ENCODE results near the gene DCTN3. TPM values are rescaled to one million over a fixed set of nuclear protein-coding genes. Genes with fewer than 3 reads are reported as not detected.

The DCTN3 gene
- total RNA-seq, 3 donors from 2014 or later (not counting 1 experiment from before 2014, with no cell fraction given): 135 to 171 (median 147) TPM

GRCh38 chr9:34578241-34579103, 41.8 kb downstream of the DCTN3 start:
- H3K4me3 ChIP-seq (ENCODE audit: low read length): no peak overlapping the region
- Mint-ChIP-seq H3K27ac (no peak overlapping the region), H3K4me1 (peaks cover 0 to 8% of the 10 kb centered on the region in 2 donors), H3K9me3 (no peaks in the 10 kb centered on the region), H3K27me3 (ENCODE audit: low read depth in 2 of 2) (peaks cover 56 to 66% of the 10 kb centered on the region in 2 donors), H3K4me3 (peak overlapping the region; percentile 37), H3K36me3 (no peaks in the 10 kb centered on the region)
- H3K27me3 ChIP-seq (ENCODE audit: control insufficient read depth, insufficient read depth, low read length): peaks cover 25% of the 10 kb centered on the region
- no peak overlapping the region for H3K27ac ChIP-seq (ENCODE audit: low read length)
- no peaks in the 10 kb centered on the region for H3K9me3 ChIP-seq (ENCODE audit: control insufficient read depth, insufficient read depth, low read length)
- DNase-seq (peak in 1 of 2 donors; percentile 21), ATAC-seq (peak in 1 of 3 donors; percentile 52)
- WGBS (ENCODE audit: insufficient coverage): 10% methylated on average over 26 of the region's 28 CpGs
- intact Hi-C loops (cut with micrococcal nuclease): no loop called here
- H3K4me1 ChIP-seq (ENCODE audit: control insufficient read depth, insufficient read depth, low read length): peaks cover 8% of the 10 kb centered on the region
- no peaks in the 10 kb centered on the region for H3K36me3 ChIP-seq (ENCODE audit: control insufficient read depth, insufficient read depth, low read length)
- TF ChIP-seq, protein P1, sequence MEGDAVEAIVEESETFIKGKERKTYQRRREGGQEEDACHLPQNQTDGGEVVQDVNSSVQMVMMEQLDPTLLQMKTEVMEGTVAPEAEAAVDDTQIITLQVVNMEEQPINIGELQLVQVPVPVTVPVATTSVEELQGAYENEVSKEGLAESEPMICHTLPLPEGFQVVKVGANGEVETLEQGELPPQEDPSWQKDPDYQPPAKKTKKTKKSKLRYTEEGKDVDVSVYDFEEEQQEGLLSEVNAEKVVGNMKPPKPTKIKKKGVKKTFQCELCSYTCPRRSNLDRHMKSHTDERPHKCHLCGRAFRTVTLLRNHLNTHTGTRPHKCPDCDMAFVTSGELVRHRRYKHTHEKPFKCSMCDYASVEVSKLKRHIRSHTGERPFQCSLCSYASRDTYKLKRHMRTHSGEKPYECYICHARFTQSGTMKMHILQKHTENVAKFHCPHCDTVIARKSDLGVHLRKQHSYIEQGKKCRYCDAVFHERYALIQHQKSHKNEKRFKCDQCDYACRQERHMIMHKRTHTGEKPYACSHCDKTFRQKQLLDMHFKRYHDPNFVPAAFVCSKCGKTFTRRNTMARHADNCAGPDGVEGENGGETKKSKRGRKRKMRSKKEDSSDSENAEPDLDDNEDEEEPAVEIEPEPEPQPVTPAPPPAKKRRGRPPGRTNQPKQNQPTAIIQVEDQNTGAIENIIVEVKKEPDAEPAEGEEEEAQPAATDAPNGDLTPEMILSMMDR (IDR thresholded peaks at IDR 0.05): no peak

- no peak overlapping the region for H3K27ac Mint-ChIP-seq
- H3K9me3 Mint-ChIP-seq: no peaks in the 10 kb centered on the region
- ATAC-seq: peak in 1 of 3 donors; percentile 39
- H3K4me3 Mint-ChIP-seq: peak overlapping the region; percentile 63
- peaks cover 25% of the 10 kb centered on the region for H3K27me3 ChIP-seq (ENCODE audit: control insufficient read depth, insufficient read depth, low read length)
- no peaks in the 10 kb centered on the region for H3K9me3 ChIP-seq (ENCODE audit: control insufficient read depth, insufficient read depth, low read length)
- TF ChIP-seq, protein P1 (IDR thresholded peaks at IDR 0.05): no peak
- intact Hi-C loops (cut with micrococcal nuclease): no loop called here
- peaks cover 8% of the 10 kb centered on the region for H3K4me1 ChIP-seq (ENCODE audit: control insufficient read depth, insufficient read depth, low read length)
- peaks cover 0 to 8% of the 10 kb centered on the region in 2 donors for H3K4me1 Mint-ChIP-seq
- H3K4me3 ChIP-seq (ENCODE audit: low read length): no peak overlapping the region
- H3K36me3 Mint-ChIP-seq: no peaks in the 10 kb centered on the region
- DNase-seq: no peak
- H3K27ac ChIP-seq (ENCODE audit: low read length): no peak overlapping the region
- H3K36me3 ChIP-seq (ENCODE audit: control insufficient read depth, insufficient read depth, low read length): no peaks in the 10 kb centered on the region
- peaks cover 51 to 60% of the 10 kb centered on the region in 2 donors for H3K27me3 Mint-ChIP-seq (ENCODE audit: low read depth in 2 of 2)
- 2% methylated on average over 60 of the region's 62 CpGs for WGBS (ENCODE audit: insufficient coverage)
Observed at GRCh38 chr9:34577400-34578240, 42.7 kb downstream of the DCTN3 start.

DNA sequence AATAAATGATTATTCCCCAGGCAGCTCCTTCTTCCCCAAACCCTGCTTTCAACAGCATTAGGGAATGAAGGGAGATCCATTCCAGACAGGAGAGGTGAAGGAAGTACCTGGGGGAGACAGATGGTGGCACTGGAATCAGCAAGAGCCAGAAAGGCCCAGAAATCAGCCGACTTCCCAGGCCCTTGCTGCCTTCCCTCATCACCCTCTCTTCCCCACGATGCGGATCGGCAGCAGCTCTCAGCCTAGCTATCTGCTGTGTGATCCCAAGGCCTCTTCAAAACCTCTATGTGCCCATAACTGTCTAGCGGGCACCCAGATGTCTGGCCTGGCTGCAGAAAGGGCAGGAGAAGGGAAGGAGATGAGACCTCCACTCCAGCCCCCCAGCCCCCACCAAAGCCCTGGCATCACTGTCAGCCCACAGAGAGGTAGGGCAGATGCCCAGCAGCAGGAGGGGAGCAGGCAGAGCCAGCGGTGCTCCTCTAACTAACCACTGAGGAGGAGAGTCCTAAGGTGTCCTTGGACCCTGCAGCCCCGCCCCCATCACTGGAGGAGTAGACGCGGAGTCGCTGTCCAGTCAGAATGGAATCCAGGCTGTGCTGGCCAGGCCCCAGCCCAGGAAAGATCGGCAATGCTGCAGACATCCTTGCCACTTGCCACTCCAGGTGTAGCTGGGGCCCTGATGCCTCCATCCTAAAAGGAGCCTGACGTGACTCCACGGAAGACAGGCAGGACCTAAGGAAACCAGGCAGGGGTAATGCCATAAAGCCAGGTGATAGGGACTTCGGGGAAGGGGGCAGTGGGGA, 43.5 kb downstream of the DCTN3 start:
- peaks cover 47 to 60% of the 10 kb centered on the region in 2 donors for H3K27me3 Mint-ChIP-seq (ENCODE audit: low read depth in 2 of 2)
- ATAC-seq (no peak), DNase-seq (no peak)
- peak overlapping the region; percentile 63 for H3K4me3 Mint-ChIP-seq
- Histone ChIP-seq H3K27me3 (ENCODE audit: control insufficient read depth, insufficient read depth, low read length) (peaks cover 25% of the 10 kb centered on the region), H3K27ac (ENCODE audit: low read length) (no peak overlapping the region), H3K4me1 (ENCODE audit: control insufficient read depth, insufficient read depth, low read length) (peaks cover 8% of the 10 kb centered on the region), H3K9me3 (ENCODE audit: control insufficient read depth, insufficient read depth, low read length) (no peaks in the 10 kb centered on the region), H3K36me3 (ENCODE audit: control insufficient read depth, insufficient read depth, low read length) (no peaks in the 10 kb centered on the region), H3K4me3 (ENCODE audit: low read length) (no peak overlapping the region)
- WGBS (ENCODE audit: insufficient coverage): 73% methylated on average over 14 of the region's 14 CpGs
- no peaks in the 10 kb centered on the region for H3K9me3 Mint-ChIP-seq
- H3K36me3 Mint-ChIP-seq: no peaks in the 10 kb centered on the region
- TF ChIP-seq, protein P1 (IDR thresholded peaks at IDR 0.05): no peak
- intact Hi-C loops (cut with micrococcal nuclease): no loop called here
- H3K4me1 Mint-ChIP-seq: peaks cover 0 to 8% of the 10 kb centered on the region in 2 donors
- H3K27ac Mint-ChIP-seq: no peak overlapping the region

All from natural killer cell (primary cell).